Karpas-422 (cell line): ENCODE results near the gene FGF16. TPM values are rescaled to one million over a fixed set of nuclear protein-coding genes. Genes with fewer than 3 reads are reported as not detected.

Experiments used
- DNase-seq: peaks from one replicate; pipeline ENCODE4 v3.0.0-alpha.2; 2015
- H2AFZ ChIP-seq: fragments of 200-600 bp; sonication (generic); 2 replicates; pipeline ENCODE4 v1.6.1; 2014; ENCODE audit warnings: antibody characterized with exemption, low read length, mixed read lengths
- H3K27ac ChIP-seq: fragments of 200-600 bp; sonication (generic); 2 replicates; pipeline ENCODE4 v1.5.1; 2014; ENCODE audit warnings: mild to moderate bottlenecking, low read length, moderate library complexity
- H3K27me3 ChIP-seq: fragments of 200-600 bp; sonication (generic); 2 replicates; pipeline ENCODE4 v1.6.1; 2014; ENCODE audit warnings: low read length, mixed read lengths
- H3K36me3 ChIP-seq: fragments of 200-600 bp; sonication (generic); 2 replicates; pipeline ENCODE4 v1.6.1; 2014; ENCODE audit warnings: low read length, mixed read lengths; ENCODE audit not compliant: insufficient read depth
- H3K4me1 ChIP-seq: fragments of 200-600 bp; sonication (generic); 2 replicates; pipeline ENCODE4 v1.6.1; 2014; ENCODE audit warnings: mild to moderate bottlenecking, low read length, mixed read lengths
- H3K4me2 ChIP-seq: fragments of 200-600 bp; sonication (generic); 2 replicates; pipeline ENCODE4 v1.6.1; 2014; ENCODE audit warnings: low read length, low read depth, mild to moderate bottlenecking; ENCODE audit not compliant: poor library complexity, severe bottlenecking
- H3K4me3 ChIP-seq: fragments of 200-600 bp; sonication (generic); 2 replicates; pipeline ENCODE4 v1.5.1; 2014; ENCODE audit warnings: mild to moderate bottlenecking, antibody characterized with exemption, low read length, mixed read lengths
- H3K79me2 ChIP-seq: fragments of 200-600 bp; sonication (generic); 2 replicates; pipeline ENCODE4 v1.6.1; 2014; ENCODE audit warnings: mild to moderate bottlenecking, low read length, mixed read lengths
- H3K9ac ChIP-seq: fragments of 200-600 bp; sonication (generic); 2 replicates; pipeline ENCODE4 v1.6.0; 2014; ENCODE audit warnings: low read length
- H3K9me2 ChIP-seq: fragments of 200-600 bp; sonication (generic), shearing (Covaris generic); replicated peaks from 2 replicates; pipeline ENCODE4 v1.6.0; 2014; ENCODE audit warnings: mild to moderate bottlenecking, low read length, moderate library complexity; ENCODE audit not compliant: insufficient read depth
- H3K9me3 ChIP-seq: fragments of 300-700, 200-600 bp; sonication (generic); 2 replicates; pipeline ENCODE4 v1.6.1; 2014; ENCODE audit warnings: low read length, mixed read lengths
- H4K20me1 ChIP-seq: fragments of 200-600 bp; sonication (generic); 2 replicates; pipeline ENCODE4 v1.6.1; 2014; ENCODE audit warnings: mild to moderate bottlenecking, antibody characterized with exemption, low read length, low read depth; ENCODE audit not compliant: insufficient read depth
- total RNA-seq: library from RNA; depleted of rRNA; stranded (reverse); fragments of >200 nt; shearing (Covaris generic); gene quantifications from 2 replicates; pipeline ENCODE4 v1.2.3, GENCODE V29; 2014; ENCODE audit warnings: low replicate concordance

Gene FGF16
- total RNA-seq, 1 experiment from 2014 or later = not detected

- H3K27me3 ChIP-seq = no peaks in the 10 kb centered on the region
- no peaks in the 10 kb centered on the region for H3K9me2 ChIP-seq
- H3K9me3 ChIP-seq = no peaks in the 10 kb centered on the region
- H3K27ac ChIP-seq = no peak overlapping the region
- no peaks in the 10 kb centered on the region for H4K20me1 ChIP-seq
- no peaks in the 10 kb centered on the region for H3K79me2 ChIP-seq
- H3K9ac ChIP-seq = no peak overlapping the region
- no peak overlapping the region for H2AFZ ChIP-seq
- H3K4me2 ChIP-seq = no peak overlapping the region
- peaks cover 9% of the 10 kb centered on the region for H3K4me1 ChIP-seq
- no peak for DNase-seq
- no peak overlapping the region for H3K4me3 ChIP-seq
- no peaks in the 10 kb centered on the region for H3K36me3 ChIP-seq
These were observed 6.2 kb upstream of the FGF16 start for GRCh38 chrX:77441033-77441432.

- H3K27ac ChIP-seq = no peak overlapping the region
- H3K27me3 ChIP-seq = no peaks in the 10 kb centered on the region
- peaks cover 9% of the 10 kb centered on the region for H3K4me1 ChIP-seq
- H3K9ac ChIP-seq = no peak overlapping the region
- no peaks in the 10 kb centered on the region for H3K79me2 ChIP-seq
- H3K4me2 ChIP-seq = no peak overlapping the region
- no peaks in the 10 kb centered on the region for H3K9me3 ChIP-seq
- no peak overlapping the region for H3K4me3 ChIP-seq
- H3K36me3 ChIP-seq = no peaks in the 10 kb centered on the region
- H3K9me2 ChIP-seq = no peaks in the 10 kb centered on the region
- no peak overlapping the region for H2AFZ ChIP-seq
- no peak for DNase-seq
- H4K20me1 ChIP-seq = no peaks in the 10 kb centered on the region
These were observed 5.7 kb upstream of the FGF16 start for GRCh38 chrX:77441479-77441878.

DNA sequence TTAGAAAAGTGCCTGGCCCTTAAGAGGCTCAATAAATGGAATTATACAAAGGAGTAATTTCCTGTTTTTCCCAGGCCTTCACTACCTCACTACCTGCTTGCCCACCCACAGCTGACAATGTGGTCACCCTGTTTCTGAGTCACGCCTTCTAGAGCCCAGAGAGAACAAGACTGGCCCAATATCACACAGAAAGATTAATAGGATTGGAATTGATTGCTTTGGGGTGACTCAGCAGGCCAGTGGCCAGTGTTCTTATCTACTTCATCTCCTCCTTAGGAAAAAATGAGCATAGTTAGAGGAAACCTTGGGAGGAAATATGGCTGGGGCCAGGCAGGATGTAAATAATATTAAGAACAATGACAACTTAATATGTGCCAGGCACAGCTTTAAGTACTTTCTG is 4.5 kb upstream of the FGF16 start:
- no peak overlapping the region for H3K4me2 ChIP-seq
- no peak overlapping the region for H3K9ac ChIP-seq
- H3K27ac ChIP-seq = no peak overlapping the region
- H3K9me2 ChIP-seq = no peaks in the 10 kb centered on the region
- H3K36me3 ChIP-seq = no peaks in the 10 kb centered on the region
- H3K79me2 ChIP-seq = no peaks in the 10 kb centered on the region
- no peaks in the 10 kb centered on the region for H3K9me3 ChIP-seq
- H3K4me1 ChIP-seq = peaks cover 5% of the 10 kb centered on the region
- H4K20me1 ChIP-seq = no peaks in the 10 kb centered on the region
- H3K27me3 ChIP-seq = no peaks in the 10 kb centered on the region
- no peak overlapping the region for H3K4me3 ChIP-seq
- no peak overlapping the region for H2AFZ ChIP-seq
- no peak for DNase-seq

DNA sequence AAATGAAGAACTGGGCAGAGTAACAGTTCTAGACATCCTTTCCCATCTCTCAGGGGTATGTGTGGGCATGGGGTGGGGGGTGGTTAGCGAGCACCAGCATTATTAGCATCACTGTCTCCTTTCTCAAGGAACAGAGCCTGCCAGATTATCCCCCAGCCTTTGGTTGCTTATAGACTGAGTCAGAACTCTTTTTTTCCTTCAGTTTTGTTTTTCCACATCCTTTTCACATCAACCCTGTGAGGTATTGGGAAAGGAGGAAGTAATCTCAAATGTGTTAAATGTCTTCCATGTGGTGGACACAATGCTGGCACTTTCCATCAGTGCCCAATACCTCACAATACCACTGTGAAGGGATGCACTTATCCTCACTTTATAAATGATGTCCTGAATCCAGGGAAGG is 3.1 kb upstream of the FGF16 start:
- H3K27me3 ChIP-seq = no peaks in the 10 kb centered on the region
- no peaks in the 10 kb centered on the region for H4K20me1 ChIP-seq
- DNase-seq = no peak
- no peak overlapping the region for H3K9ac ChIP-seq
- H3K9me3 ChIP-seq = no peaks in the 10 kb centered on the region
- no peaks in the 10 kb centered on the region for H3K9me2 ChIP-seq
- peaks cover 5% of the 10 kb centered on the region for H3K4me1 ChIP-seq
- no peak overlapping the region for H3K4me3 ChIP-seq
- no peaks in the 10 kb centered on the region for H3K36me3 ChIP-seq
- H2AFZ ChIP-seq = no peak overlapping the region
- H3K4me2 ChIP-seq = no peak overlapping the region
- H3K79me2 ChIP-seq = no peaks in the 10 kb centered on the region
- no peak overlapping the region for H3K27ac ChIP-seq

- no peaks in the 10 kb centered on the region for H3K9me3 ChIP-seq
- H4K20me1 ChIP-seq = no peaks in the 10 kb centered on the region
- H3K9me2 ChIP-seq = no peaks in the 10 kb centered on the region
These were observed 2.6 kb upstream of the FGF16 start for GRCh38 chrX:77444545-77444944.

DNA sequence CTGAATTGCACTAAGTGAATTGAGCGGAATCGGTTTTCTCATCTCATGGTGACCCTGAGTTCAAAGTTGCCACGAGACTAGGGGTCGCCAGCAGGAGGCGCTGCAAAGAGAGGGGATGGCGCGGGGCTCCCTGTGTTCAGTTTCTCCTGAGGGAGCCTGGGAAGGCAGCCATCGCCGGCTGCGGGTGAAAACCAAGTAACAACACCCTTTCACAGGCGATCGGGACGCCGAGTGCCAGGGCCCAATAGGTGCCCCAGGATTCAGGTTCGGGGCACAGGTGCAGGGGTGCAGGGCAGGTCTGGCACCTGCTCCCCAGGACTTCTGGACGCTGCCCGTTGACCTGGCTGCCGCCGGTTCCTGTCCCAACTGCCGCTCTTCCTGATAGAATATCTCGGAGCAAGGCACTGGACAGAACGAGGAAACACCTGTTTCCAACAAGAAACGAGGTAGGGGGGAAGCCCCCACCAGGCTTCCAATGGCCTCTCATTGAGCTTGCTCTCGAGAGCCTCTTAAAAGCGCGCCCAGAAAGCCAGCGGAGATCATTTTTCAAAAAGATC is 1.1 kb upstream of the FGF16 start:
- no peaks in the 10 kb centered on the region for H3K9me3 ChIP-seq
- DNase-seq = no peak
- no peak overlapping the region for H3K27ac ChIP-seq
- no peaks in the 10 kb centered on the region for H3K9me2 ChIP-seq
- H3K9ac ChIP-seq = no peak overlapping the region
- H3K4me1 ChIP-seq = peaks cover 6% of the 10 kb centered on the region
- no peak overlapping the region for H3K4me2 ChIP-seq
- no peaks in the 10 kb centered on the region for H3K27me3 ChIP-seq
- no peaks in the 10 kb centered on the region for H3K79me2 ChIP-seq
- H4K20me1 ChIP-seq = no peaks in the 10 kb centered on the region
- H3K36me3 ChIP-seq = no peaks in the 10 kb centered on the region
- no peak overlapping the region for H2AFZ ChIP-seq
- H3K4me3 ChIP-seq = no peak overlapping the region

More at GRCh38 chrX:77444545-77444944, 2.6 kb upstream of the FGF16 start:
- no peaks in the 10 kb centered on the region for H3K27me3 ChIP-seq
- no peaks in the 10 kb centered on the region for H3K36me3 ChIP-seq
- H3K9ac ChIP-seq = no peak overlapping the region
- H3K4me2 ChIP-seq = no peak overlapping the region
- no peak overlapping the region for H3K27ac ChIP-seq
- no peak overlapping the region for H2AFZ ChIP-seq
- peaks cover 5% of the 10 kb centered on the region for H3K4me1 ChIP-seq
- H3K4me3 ChIP-seq = no peak overlapping the region
- H3K79me2 ChIP-seq = no peaks in the 10 kb centered on the region
- no peak for DNase-seq

GRCh38 chrX:77447653-77448569 is 722 bp downstream of the FGF16 start:
- Histone ChIP-seq H3K4me2 (no peak overlapping the region), H3K9ac (no peak overlapping the region), H3K4me3 (no peak overlapping the region)

DNA sequence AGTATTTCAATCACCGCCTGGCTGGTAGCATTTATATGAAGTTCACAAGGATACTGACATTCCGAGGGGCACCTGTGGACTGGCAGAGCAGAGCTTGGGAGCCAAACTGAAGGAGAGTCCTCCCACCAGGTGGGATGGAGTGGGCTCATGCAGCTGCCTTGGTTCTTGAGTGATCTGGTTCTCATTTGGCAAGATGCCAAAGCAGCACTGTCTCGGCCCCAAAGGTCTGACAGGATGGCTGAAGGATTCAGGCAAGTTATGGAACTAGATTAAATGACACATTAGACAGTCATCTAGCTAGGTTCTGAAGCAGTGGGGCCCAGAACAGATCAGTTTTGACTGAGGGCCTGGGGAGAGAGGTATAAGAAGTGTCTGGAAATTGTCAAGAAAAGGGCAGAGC is 3.2 kb downstream of the FGF16 start:
- Histone ChIP-seq H4K20me1 (no peaks in the 10 kb centered on the region), H3K27me3 (no peaks in the 10 kb centered on the region), H3K79me2 (no peaks in the 10 kb centered on the region), H3K4me2 (no peak overlapping the region), H3K27ac (no peak overlapping the region), H3K4me1 (peaks cover 14% of the 10 kb centered on the region), H3K9me3 (no peaks in the 10 kb centered on the region), H3K4me3 (no peak overlapping the region), H3K36me3 (no peaks in the 10 kb centered on the region), H2AFZ (no peak overlapping the region), H3K9me2 (no peaks in the 10 kb centered on the region), H3K9ac (no peak overlapping the region)
- no peak for DNase-seq

More at GRCh38 chrX:77447653-77448569, 722 bp downstream of the FGF16 start:
- H3K9me2 ChIP-seq = no peaks in the 10 kb centered on the region
- no peak overlapping the region for H3K27ac ChIP-seq
- H3K36me3 ChIP-seq = no peaks in the 10 kb centered on the region
- no peak for DNase-seq
- H3K9me3 ChIP-seq = no peaks in the 10 kb centered on the region
- no peaks in the 10 kb centered on the region for H3K79me2 ChIP-seq
- no peaks in the 10 kb centered on the region for H3K27me3 ChIP-seq
- H4K20me1 ChIP-seq = no peaks in the 10 kb centered on the region
- no peak overlapping the region for H2AFZ ChIP-seq
- H3K4me1 ChIP-seq = peaks cover 14% of the 10 kb centered on the region
